Measurements from ENCODE around the gene EEF1B2.
"Not testable (repeated sequence)": the region's sequence is repeated elsewhere in the genome, so short reads cannot be mapped to it uniquely, and the experiment has no call there.

The EEF1B2 gene

GRCh38 chr2:206159346-206160124, at the start of gene EEF1B2, which contains the start of gene NDUFS1:
EEF1B2 (plus strand) TSS chr2:206159895; CDS start chr2:206159980, 85 bp downstream.
NDUFS1 (minus strand) TSS chr2:206159444; CDS start chr2:206153678, 5,766 bp downstream.
- peak; percentile 95 for DNase-seq

- DNase-seq = no peak
These were observed 47.6 kb upstream of the EEF1B2 start for GRCh38 chr2:206112108-206112507.

- no peak for DNase-seq
These were observed 46.7 kb upstream of the EEF1B2 start for GRCh38 chr2:206112846-206113547.

- DNase-seq = no peak
These were observed 44.6 kb upstream of the EEF1B2 start for GRCh38 chr2:206115026-206115578.

GRCh38 chr2:206116278-206116677, 43.4 kb upstream of the EEF1B2 start:
- no peak for DNase-seq

- DNase-seq = not testable (repeated sequence)
These were observed 37.1 kb upstream of the EEF1B2 start for GRCh38 chr2:206122569-206122968.

- DNase-seq = no peak
These were observed 33.8 kb upstream of the EEF1B2 start for GRCh38 chr2:206125901-206126300.

GRCh38 chr2:206127656-206128055, 32.0 kb upstream of the EEF1B2 start:
- DNase-seq = no peak

- DNase-seq = no peak
These were observed 16.2 kb upstream of the EEF1B2 start for GRCh38 chr2:206143451-206143850.

GRCh38 chr2:206144383-206144782, 15.3 kb upstream of the EEF1B2 start:
- no peak for DNase-seq

- DNase-seq = no peak
These were observed 14.0 kb upstream of the EEF1B2 start for GRCh38 chr2:206145665-206146064.

- DNase-seq = no peak
These were observed 10.4 kb upstream of the EEF1B2 start for GRCh38 chr2:206149330-206149729.

GRCh38 chr2:206150168-206150567, 9.5 kb upstream of the EEF1B2 start:
- no peak for DNase-seq

GRCh38 chr2:206150631-206151030, 9.1 kb upstream of the EEF1B2 start:
- no peak for DNase-seq

- DNase-seq = no peak
These were observed 5.5 kb upstream of the EEF1B2 start for GRCh38 chr2:206154197-206154596.

GRCh38 chr2:206157014-206157413, 2.7 kb upstream of the EEF1B2 start:
- not testable (repeated sequence) for DNase-seq

GRCh38 chr2:206158563-206159345, 941 bp upstream of the EEF1B2 start:
- DNase-seq = no peak

GRCh38 chr2:206160125-206160806, 571 bp downstream of the EEF1B2 start:
- peak; percentile 36 for DNase-seq

GRCh38 chr2:206160807-206161179, 1.1 kb downstream of the EEF1B2 start:
- no peak for DNase-seq

- DNase-seq = not testable (repeated sequence)
These were observed 2.7 kb downstream of the EEF1B2 start for GRCh38 chr2:206162401-206162800.

GRCh38 chr2:206163251-206163880, 3.7 kb downstream of the EEF1B2 start:
- DNase-seq = no peak
